Activated naive CD4-positive, alpha-beta T cell treated with anti-CD3 and anti-CD28 coated beads for 36 hours (primary cell): ENCODE results near the gene RABGGTA. TPM values are rescaled to one million over a fixed set of nuclear protein-coding genes. Genes with fewer than 3 reads are reported as not detected.
A peak's percentile ranks its signal among the peaks of the same experiment; 100 is the strongest.
"Not testable (repeated sequence)": the region's sequence is repeated elsewhere in the genome, so short reads cannot be mapped to it uniquely, and the experiment has no call there.

Experiments used
- CTCF ChIA-PET: fragments of 350-600 bp; sonication (Branson Sonifier 250); formaldehyde crosslinking; loops from one replicate; lab custom pipeline; 2021; ENCODE audit warnings: antibody characterized with exemption; lab: Charles Lee
- DNase-seq: peaks from one replicate; pipeline ENCODE4 v3.0.0-alpha.2; 2020
- H3K27ac Mint-ChIP-seq: one replicate; pipeline ENCODE4 v1.8.0; 2021; ENCODE audit warnings: mild to moderate bottlenecking, mixed read lengths
- H3K27me3 Mint-ChIP-seq: one replicate; pipeline ENCODE4 v1.8.0; 2021; ENCODE audit warnings: low read depth, mixed read lengths
- H3K36me3 Mint-ChIP-seq: one replicate; pipeline ENCODE4 v1.8.0; 2021; ENCODE audit warnings: low read depth, mixed read lengths
- H3K4me1 Mint-ChIP-seq: one replicate; pipeline ENCODE4 v1.8.0; 2021; ENCODE audit warnings: low read depth, mixed read lengths
- H3K4me3 Mint-ChIP-seq: one replicate; pipeline ENCODE4 v1.8.0; 2021; ENCODE audit warnings: mild to moderate bottlenecking, moderate library complexity, mixed read lengths
- H3K9me3 Mint-ChIP-seq: one replicate; pipeline ENCODE4 v1.8.0; 2021; ENCODE audit warnings: mixed read lengths
- intact Hi-C: fragments of 100-400 bp; cut with micrococcal nuclease; formaldehyde crosslinking; loops from one replicate; pipeline ENCODE4 v1.15.1; 2023
- total RNA-seq, 2 experiments: library from RNA; stranded (reverse); gene quantifications; one replicate each; pipeline ENCODE4 v1.2.3, GENCODE V29; 2021

RABGGTA gene
- total RNA-seq, 2 experiments from 2014 or later = 74.9 to 76.2 TPM

- Mint-ChIP-seq H3K36me3 (peaks cover 15% of the 10 kb centered on the region), H3K9me3 (no peaks in the 10 kb centered on the region)
Observed at GRCh38 chr14:24232645-24233537, 38.5 kb downstream of the RABGGTA start, which contains the start of gene GMPR2. Gene GMPR2 (plus strand): TSS chr14:24232929. CDS start chr14:24233254, 325 bp downstream.

DNA sequence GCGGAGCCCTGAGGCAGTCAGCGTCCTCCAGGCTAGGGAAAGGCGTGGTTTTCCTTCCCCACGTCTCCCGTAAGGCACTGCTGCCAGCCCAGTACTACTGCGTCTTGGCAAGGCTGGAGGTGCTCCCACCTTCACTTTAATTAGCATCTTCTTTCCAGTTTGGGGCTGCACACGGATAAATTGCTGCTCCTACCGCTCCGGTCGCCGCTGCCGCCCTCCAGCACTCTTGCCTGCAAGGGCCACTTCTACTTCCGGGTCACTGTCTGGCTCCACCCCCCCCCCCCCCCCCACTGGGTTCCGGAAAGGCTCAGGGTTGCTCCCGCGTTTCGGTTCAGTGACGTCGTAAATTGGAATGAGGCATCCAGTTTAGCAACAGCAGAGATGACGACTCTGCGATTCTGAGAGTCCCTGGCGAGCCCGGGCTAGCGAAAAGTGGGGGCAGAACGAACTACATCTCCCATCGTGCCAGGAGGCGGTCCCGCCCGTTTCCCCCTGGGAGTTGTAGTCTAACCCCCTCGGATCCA lies 39.2 kb downstream of the RABGGTA start, which contains the start of gene NEDD8:
Gene NEDD8, minus strand, starts transcription at position 247 of the 524 bp plus-strand sequence. Its CDS starts 100 bp downstream, at position 147.
- intact Hi-C loops = loop anchor here (1.0 to 2.0 kb wide), 13 partner anchors 10 to 911 kb away; partner anchors contain the start of genes CHMP4A, DCAF11, DHRS1 and EMC9
- Mint-ChIP-seq H3K4me1 (peaks cover 52% of the 10 kb centered on the region), H3K27me3 (no peaks in the 10 kb centered on the region), H3K36me3 (peaks cover 14% of the 10 kb centered on the region), H3K9me3 (no peaks in the 10 kb centered on the region), H3K4me3 (peak within 1 kb of the TSS; percentile 98), H3K27ac (peak within 1 kb of the TSS; percentile 97)
- peak; percentile 96 for DNase-seq
- CTCF ChIA-PET = interaction anchor here (2.3 to 3.2 kb wide), 2 partner anchors 10 to 76 kb away, joined by 5 to 13 read pairs; partner anchors contain the start of genes CIDEB and TINF2

More at GRCh38 chr14:24232645-24233537, 38.5 kb downstream of the RABGGTA start, which contains the start of gene GMPR2:
- H3K27ac Mint-ChIP-seq = peak within 1 kb of the TSS; percentile 97
- peaks cover 52% of the 10 kb centered on the region for H3K4me1 Mint-ChIP-seq
- CTCF ChIA-PET = interaction anchor here (1.2 to 3.2 kb wide), 3 partner anchors 10 to 75 kb away, joined by 4 to 13 read pairs (median 5); partner anchors contain the start of genes CIDEB and TINF2
- DNase-seq = peak; percentile 32
- no peaks in the 10 kb centered on the region for H3K27me3 Mint-ChIP-seq
- H3K4me3 Mint-ChIP-seq = peak within 1 kb of the TSS; percentile 98
- intact Hi-C loops = loop anchor here (1.0 to 2.0 kb wide), 13 partner anchors 9 to 912 kb away; partner anchors contain the start of genes CHMP4A, DCAF11, DHRS1 and EMC9

DNA sequence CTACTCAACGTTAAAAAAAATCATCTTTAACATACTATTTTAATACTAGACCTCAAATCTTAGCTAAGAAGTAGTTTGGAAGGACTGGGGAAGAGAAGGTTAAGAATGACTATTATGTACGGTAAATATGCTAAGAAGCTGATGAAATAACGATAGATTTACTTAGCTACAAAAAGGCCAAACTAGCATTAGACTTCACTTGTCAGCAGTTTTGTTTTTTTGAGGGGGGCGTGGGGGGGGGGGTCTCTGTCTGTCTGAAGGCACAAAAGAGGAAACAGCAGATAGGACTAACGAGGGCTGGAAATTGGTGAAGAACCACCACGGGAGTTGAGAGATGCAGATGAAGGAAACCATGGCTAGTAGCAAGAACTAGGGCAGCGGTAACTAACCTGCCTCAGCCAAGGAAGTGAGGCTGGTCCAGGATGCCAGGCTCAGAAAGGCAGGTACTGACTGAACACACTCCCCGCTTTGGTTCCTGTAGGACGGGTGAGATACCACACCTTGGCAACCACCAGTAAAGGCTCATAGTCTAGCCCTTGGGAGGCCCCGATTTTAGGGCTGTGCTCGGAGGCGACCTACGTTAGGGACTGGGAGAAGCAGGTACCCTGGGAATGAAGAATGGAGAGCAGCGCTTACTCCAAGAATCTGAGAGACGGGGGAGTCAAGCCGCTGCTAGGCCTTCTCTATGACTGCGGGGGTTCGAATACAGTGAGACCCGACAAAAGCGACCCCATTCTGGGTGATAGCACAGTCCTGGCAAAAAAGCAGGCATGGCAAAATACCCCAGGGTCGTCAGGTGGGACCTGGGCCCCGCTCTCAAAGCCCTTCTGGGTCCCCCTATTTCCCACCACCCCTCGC lies 39.9 kb downstream of the RABGGTA start:
- CTCF ChIA-PET = interaction anchor here (0.6 to 1.3 kb wide), 5 partner anchors 11 to 140 kb away, joined by 3 to 8 read pairs (median 5); partner anchors contain the start of genes CIDEB and TINF2
- intact Hi-C loops = loop anchor here (1.0 to 2.0 kb wide), 13 partner anchors 11 to 910 kb away; partner anchors contain the start of genes CHMP4A, DCAF11, DHRS1 and EMC9
- peak; percentile 46 for DNase-seq
- Mint-ChIP-seq H3K4me1 (peaks cover 58% of the 10 kb centered on the region), H3K9me3 (no peaks in the 10 kb centered on the region), H3K4me3 (peak overlapping the region; percentile 98), H3K36me3 (peaks cover 12% of the 10 kb centered on the region), H3K27ac (peak overlapping the region; percentile 97), H3K27me3 (no peaks in the 10 kb centered on the region)

DNA sequence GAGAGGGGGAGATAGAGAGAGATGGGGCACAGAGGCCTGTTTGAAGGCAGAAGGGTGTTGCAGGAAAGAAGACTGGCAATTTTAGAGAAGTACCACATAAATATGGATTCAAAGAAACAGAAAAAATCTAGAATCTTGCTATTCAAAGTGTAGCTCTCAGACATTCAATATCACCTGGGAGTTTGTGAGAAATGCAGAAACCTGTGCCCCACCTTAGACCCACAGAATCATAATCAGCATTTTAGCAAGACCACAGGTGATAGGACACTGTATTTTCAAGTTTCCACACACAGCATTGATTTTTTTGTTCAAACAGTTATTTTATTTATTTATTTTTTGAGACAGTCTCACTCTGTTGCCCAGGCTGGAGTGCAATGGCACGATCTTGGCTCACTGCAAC lies 42.5 kb downstream of the RABGGTA start:
- H3K4me3 Mint-ChIP-seq = no peak overlapping the region
- H3K4me1 Mint-ChIP-seq = peaks cover 51% of the 10 kb centered on the region
- no peaks in the 10 kb centered on the region for H3K27me3 Mint-ChIP-seq
- CTCF ChIA-PET = interaction anchor here (1.0 to 1.5 kb wide), 2 partner anchors 42 to 68 kb away, joined by 3 read pairs; no protein-coding TSS in a partner anchor
- no peak overlapping the region for H3K27ac Mint-ChIP-seq
- no peaks in the 10 kb centered on the region for H3K9me3 Mint-ChIP-seq
- intact Hi-C loops = no loop called here
- no peak for DNase-seq
- peaks cover 9% of the 10 kb centered on the region for H3K36me3 Mint-ChIP-seq

- Mint-ChIP-seq H3K27ac (no peak overlapping the region), H3K4me1 (peaks cover 42% of the 10 kb centered on the region), H3K27me3 (no peaks in the 10 kb centered on the region), H3K36me3 (peaks cover 9% of the 10 kb centered on the region), H3K9me3 (no peaks in the 10 kb centered on the region), H3K4me3 (no peak overlapping the region)
- DNase-seq = no peak
- intact Hi-C loops = no loop called here
- CTCF ChIA-PET = interaction anchor here (0.6 to 1.4 kb wide), 3 partner anchors 11 to 20 kb away, joined by 4 to 6 read pairs (median 5); partner anchors contain the start of gene MDP1
Observed at GRCh38 chr14:24226473-24226872, 44.9 kb downstream of the RABGGTA start.

- Mint-ChIP-seq H3K36me3 (peaks cover 9% of the 10 kb centered on the region), H3K4me3 (no peak overlapping the region), H3K4me1 (peaks cover 33% of the 10 kb centered on the region), H3K9me3 (no peaks in the 10 kb centered on the region), H3K27ac (peak overlapping the region; percentile 36), H3K27me3 (no peaks in the 10 kb centered on the region)
- CTCF ChIA-PET = interaction anchor here (0.8 to 1.2 kb wide), 4 partner anchors 10 to 167 kb away, joined by 3 to 4 read pairs (median 3); no protein-coding TSS in a partner anchor
- intact Hi-C loops = no loop called here
- no peak for DNase-seq
Observed at GRCh38 chr14:24224618-24225071, 46.8 kb downstream of the RABGGTA start.

GRCh38 chr14:24222987-24223386 lies 48.4 kb downstream of the RABGGTA start:
- H3K27ac Mint-ChIP-seq, H3K27me3 Mint-ChIP-seq, H3K4me3 Mint-ChIP-seq, CTCF ChIA-PET, H3K9me3 Mint-ChIP-seq, DNase-seq, H3K36me3 Mint-ChIP-seq, intact Hi-C loops: not testable (repeated sequence)
- peaks cover 25% of the 10 kb centered on the region for H3K4me1 Mint-ChIP-seq

DNA sequence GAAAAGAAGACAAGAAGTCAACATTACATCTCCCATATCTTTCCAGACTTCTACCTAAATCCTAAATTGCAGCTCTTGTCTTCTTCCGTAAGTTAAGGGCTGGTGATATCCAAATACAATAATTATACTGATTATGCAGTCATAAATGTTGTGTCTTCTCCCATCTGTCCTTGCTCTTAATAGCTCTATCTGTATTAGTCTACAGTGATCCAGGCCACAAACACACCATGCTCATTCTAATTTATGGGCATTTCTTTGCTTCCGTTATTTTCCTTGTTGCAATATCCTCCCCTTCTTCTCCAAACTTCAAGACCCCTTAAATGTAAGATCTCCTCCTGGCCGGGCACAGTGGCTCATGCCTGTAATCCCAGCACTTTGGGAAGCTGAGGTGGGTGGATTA lies 51.9 kb downstream of the RABGGTA start:
- no peaks in the 10 kb centered on the region for H3K9me3 Mint-ChIP-seq
- CTCF ChIA-PET = interaction anchor here (0.6 to 2.2 kb wide), 6 partner anchors 12 to 128 kb away, joined by 3 to 10 read pairs (median 4); partner anchors contain the start of gene TINF2
- intact Hi-C loops = loop anchor here (10.0 kb wide), 1 partner anchor 455 kb away; no protein-coding TSS in a partner anchor

GRCh38 chr14:24219080-24219479 lies 52.3 kb downstream of the RABGGTA start:
- H3K9me3 Mint-ChIP-seq = no peaks in the 10 kb centered on the region
- H3K27ac Mint-ChIP-seq = no peak overlapping the region
- CTCF ChIA-PET = interaction anchor here (0.6 to 2.2 kb wide), 3 partner anchors 24 to 94 kb away, joined by 3 to 10 read pairs (median 5); partner anchors contain the start of gene TINF2
- H3K4me3 Mint-ChIP-seq = no peak overlapping the region
- intact Hi-C loops = loop anchor here (10.0 kb wide), 1 partner anchor 456 kb away; no protein-coding TSS in a partner anchor
- no peaks in the 10 kb centered on the region for H3K27me3 Mint-ChIP-seq
- H3K4me1 Mint-ChIP-seq = peaks cover 18% of the 10 kb centered on the region
- DNase-seq = no peak
- no peaks in the 10 kb centered on the region for H3K36me3 Mint-ChIP-seq

More for the DNA sequence above, 51.9 kb downstream of the RABGGTA start:
- peaks cover 2% of the 10 kb centered on the region for H3K36me3 Mint-ChIP-seq
- no peak for DNase-seq
- no peak overlapping the region for H3K4me3 Mint-ChIP-seq
- peaks cover 17% of the 10 kb centered on the region for H3K4me1 Mint-ChIP-seq
- no peaks in the 10 kb centered on the region for H3K27me3 Mint-ChIP-seq
- H3K27ac Mint-ChIP-seq = no peak overlapping the region

DNA sequence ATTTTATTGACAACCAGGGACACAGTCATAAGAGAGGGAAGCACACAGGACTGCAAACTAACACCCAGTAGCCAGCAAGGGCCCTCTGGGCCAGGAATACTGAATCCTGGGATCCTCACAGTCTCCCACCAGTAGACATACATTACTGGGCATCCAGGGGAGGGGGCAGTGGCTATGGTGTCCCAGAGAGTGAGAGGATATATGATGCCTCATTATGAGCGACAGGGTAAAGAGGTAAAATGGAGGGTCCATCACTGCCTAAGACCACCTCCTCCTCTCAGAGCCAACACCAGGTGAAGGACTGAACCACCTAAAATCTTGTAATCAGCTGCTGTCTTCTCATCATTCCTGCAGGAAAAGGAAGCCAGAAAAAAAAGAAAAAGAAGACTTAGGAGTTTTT lies 54.5 kb downstream of the RABGGTA start:
- CTCF ChIA-PET = interaction anchor here (0.9 to 6.8 kb wide), 4 partner anchors 76 to 220 kb away, joined by 3 to 64 read pairs (median 22); partner anchors contain the start of genes CIDEB and LTB4R2
- H3K4me3 Mint-ChIP-seq, H3K36me3 Mint-ChIP-seq, H3K27me3 Mint-ChIP-seq, DNase-seq, H3K9me3 Mint-ChIP-seq, H3K27ac Mint-ChIP-seq: not testable (repeated sequence)
- intact Hi-C loops = loop anchor here (1.0 to 10.0 kb wide), 7 partner anchors 25 to 458 kb away; partner anchors contain the start of genes IRF9, RABGGTA and TINF2
- H3K4me1 Mint-ChIP-seq = peaks cover 35% of the 10 kb centered on the region
